ENCODE data around the gene ZFAND3.

The ZFAND3 gene

DNA sequence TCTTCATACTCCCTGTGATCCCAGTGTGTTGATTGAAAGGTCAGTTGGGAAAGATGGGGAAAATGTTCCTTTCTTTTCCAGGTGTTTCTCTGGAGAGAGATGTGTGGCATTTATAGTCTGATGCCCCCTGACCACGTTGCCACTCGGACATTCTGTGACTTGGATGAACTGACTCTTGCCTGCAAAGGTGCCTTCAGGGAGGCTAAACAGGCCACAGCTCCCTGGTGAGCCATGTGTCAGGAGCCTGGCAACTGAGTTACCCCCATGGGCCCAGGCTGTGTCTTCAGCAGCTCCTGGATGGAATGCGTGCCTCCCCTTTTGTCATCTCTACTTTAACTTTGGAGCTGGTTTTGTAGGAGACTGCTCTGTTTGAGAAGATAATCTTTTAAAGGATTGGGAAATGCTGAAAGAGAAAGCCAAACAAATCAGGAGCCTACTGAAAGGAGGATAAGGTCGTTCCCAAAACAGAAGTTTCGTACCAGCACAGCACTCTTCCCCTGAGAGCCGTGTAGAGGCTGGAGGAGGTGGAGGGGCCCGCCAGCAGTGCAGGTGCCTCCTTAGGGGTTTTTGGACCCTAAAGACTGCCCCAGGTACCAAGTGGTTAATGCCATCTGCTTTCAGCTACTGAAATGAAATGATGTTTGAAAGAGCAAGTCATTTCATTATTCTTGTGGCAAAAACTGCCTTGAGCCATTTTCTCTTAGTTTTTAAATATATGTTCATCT lies 322.8 kb downstream of the ZFAND3 start:
- no peak for DNase-seq

DNA sequence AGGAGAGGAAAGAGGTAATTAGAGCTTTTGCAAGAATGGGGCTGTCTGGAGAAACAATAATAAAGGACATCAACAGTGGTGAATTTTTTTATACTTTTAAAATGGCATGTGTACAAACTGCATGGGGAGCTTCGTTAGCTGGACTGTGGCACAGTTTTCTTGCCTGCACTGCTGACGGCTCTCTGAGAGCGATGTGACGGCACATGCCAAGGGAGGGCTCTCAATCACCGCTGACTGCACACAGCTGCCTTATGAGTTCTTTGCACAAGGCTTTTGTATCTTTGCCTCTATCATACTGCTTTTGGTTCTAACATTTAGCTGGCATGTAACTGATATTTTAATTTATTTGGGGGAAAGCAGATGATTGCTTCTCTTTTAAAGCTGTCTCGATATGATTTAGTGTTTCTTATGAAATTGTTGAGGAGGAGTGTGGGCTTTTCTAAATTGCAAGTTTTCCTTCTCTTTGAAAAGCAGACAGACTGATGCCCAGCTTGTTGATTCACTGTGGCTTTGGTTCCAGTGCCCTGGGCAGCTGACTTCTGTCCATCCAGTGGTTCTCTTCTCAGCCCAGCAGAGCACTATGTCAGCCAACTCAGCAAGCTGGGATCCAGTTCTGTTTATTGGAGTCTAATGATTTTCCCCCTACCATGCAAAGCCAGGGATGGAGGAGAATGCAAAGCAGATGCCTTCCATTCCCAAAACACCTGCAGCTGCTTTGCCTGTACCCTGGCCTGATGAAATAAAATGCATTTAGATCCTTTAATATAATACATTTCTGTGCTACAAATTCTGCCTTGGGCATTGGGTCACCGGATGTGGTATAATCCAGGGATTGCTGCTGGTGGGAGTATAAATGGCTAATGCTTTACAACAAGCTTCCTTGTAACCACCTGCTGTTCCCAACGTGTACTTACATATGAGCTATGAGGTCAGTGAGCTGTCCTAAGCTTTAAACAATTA lies 323.9 kb downstream of the ZFAND3 start:
- DNase-seq = no peak

DNA sequence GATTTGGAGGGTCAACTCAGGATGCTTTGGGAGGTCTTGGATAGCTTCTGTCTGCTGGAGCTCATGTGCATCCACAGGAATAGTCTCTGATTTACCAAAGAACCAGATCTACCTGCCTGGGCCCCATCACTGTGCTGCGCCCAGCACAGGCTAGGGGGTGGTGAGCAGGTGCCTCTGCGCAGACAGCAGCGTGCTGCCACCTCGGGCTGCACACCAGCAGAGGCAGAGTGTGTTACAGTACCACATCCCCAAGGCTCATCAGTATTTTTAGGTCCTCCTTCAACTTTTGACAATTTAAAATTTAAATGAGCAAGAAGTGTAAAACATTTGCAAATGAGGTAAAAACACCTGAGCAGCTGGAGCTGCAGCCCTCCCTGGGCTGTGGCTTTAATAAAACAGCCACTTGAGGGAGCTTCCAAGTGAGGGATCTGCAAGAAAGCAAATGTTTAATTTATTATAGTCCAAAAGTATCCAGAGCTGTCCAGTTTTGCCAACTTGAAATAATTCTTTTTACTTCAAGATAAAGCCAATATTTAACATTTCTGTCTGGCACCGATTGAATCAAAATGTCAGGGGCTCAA lies 324.9 kb downstream of the ZFAND3 start:
- no peak for DNase-seq

GRCh38 chr6:38146021-38146733 lies 326.6 kb downstream of the ZFAND3 start:
- DNase-seq = no peak

GRCh38 chr6:38146734-38147027 lies 327.2 kb downstream of the ZFAND3 start:
- no peak for DNase-seq

- no peak for DNase-seq
Measured at GRCh38 chr6:38148606-38149005, 329.1 kb downstream of the ZFAND3 start.

GRCh38 chr6:38149531-38149930 lies 330.0 kb downstream of the ZFAND3 start:
- DNase-seq = no peak

GRCh38 chr6:38150021-38150420 lies 330.5 kb downstream of the ZFAND3 start:
- no peak for DNase-seq

DNA sequence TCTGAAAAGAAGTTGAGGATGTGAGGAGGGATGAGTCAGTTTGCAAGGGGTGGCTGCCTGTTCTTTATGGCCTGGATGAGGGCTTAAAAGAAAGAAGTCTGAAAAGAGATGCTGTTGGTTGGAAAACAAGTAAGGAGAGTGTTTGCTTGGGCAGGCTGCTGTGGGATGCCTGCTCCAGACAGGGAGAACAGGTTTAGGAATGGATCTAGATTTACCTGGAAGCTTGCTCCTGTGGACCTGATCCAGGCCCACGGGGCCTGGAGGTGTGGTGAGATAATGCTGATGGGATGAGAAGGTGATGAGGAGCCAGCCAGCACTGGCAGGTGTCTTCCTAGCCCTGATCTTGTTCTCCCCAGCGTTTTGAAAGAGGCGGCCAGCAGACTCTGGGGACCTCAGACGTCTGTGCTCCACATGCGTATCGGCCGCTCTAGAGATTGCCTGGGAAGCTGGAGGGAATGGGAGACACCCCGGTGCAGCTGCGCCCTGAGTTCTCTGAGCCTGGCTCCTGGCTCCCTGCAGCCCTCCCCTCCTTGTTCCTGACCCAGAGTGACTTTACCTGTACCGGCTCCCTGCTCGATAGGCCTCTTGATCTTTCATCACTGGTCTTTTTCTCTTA lies 331.3 kb downstream of the ZFAND3 start:
- DNase-seq = no peak

GRCh38 chr6:38151580-38152500 lies 332.3 kb downstream of the ZFAND3 start:
- no peak for DNase-seq

GRCh38 chr6:38152620-38153019 lies 333.1 kb downstream of the ZFAND3 start:
- no peak for DNase-seq

GRCh38 chr6:38153076-38153797 lies 333.7 kb downstream of the ZFAND3 start:
- DNase-seq = no peak

DNA sequence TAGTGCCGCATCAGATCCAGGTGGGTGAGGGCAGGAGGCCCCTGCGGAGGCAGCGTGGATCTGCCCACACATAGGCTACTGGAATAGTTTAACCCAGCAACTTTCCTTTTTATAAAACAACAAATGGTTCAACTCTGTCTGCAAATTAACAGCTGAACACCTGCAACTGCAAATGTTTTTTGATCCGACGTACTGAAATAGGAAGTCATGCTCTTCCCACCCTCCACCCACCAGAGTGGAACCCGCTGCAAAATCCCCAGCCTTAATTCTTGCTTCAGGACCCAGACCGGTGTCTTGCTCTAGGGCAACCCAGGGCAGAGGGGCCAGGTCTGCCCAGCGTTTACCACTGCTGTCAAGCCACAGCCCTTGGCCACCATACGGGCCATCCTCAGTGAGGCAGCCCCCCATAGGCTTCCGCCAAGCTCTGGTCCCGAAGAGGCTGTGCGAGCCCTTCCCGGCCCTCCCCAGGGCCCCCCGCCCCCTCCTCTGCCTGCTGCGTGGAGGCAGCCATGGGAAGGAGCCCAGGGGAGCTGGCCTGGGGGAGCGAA lies 334.3 kb downstream of the ZFAND3 start:
- no peak for DNase-seq

DNA sequence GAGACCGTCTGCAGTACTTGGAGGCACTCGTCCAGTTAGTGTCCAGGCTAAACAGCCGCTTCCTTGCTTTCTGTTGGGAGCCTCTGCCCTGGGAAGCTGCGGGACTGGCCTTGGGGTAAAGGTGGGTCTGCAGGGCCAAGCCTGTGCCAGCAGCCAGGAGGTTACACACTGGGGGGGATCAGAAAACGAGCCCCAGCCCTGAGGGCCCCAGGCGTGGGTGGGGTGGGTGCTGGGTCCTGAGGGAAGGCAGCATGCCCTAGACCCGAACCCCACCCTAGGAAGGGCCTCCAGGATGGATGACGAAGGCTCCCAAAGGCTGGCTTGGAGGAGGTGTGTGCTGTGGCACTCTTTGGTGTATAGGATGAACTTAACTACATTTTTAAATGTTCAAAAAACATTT lies 335.2 kb downstream of the ZFAND3 start:
- no peak for DNase-seq

DNA sequence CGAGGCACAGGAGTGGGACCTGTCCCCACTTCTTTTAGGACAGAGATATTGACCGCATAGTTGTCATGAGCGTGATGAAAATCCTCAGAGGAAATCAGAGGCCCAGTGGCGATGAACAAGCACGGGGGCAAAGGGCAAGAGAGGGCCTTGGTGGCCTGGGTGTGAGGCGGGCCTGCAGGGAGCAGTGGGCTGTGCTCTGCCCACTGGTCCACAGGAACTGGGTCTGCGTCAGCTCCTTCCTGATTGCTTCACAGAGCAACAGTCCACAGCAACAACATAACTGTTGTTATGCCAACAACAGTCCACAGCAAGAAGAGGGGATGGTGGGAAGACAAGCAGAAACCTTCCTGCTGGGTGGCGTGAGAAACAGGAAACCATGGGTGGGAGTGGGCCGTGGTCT lies 335.6 kb downstream of the ZFAND3 start:
- DNase-seq = no peak

GRCh38 chr6:38155621-38156204 lies 336.2 kb downstream of the ZFAND3 start:
- no peak for DNase-seq

GRCh38 chr6:38156818-38157565 lies 337.5 kb downstream of the ZFAND3 start:
- DNase-seq = no peak

- no peak for DNase-seq
Measured at GRCh38 chr6:38157905-38158304, 338.4 kb downstream of the ZFAND3 start.

DNA sequence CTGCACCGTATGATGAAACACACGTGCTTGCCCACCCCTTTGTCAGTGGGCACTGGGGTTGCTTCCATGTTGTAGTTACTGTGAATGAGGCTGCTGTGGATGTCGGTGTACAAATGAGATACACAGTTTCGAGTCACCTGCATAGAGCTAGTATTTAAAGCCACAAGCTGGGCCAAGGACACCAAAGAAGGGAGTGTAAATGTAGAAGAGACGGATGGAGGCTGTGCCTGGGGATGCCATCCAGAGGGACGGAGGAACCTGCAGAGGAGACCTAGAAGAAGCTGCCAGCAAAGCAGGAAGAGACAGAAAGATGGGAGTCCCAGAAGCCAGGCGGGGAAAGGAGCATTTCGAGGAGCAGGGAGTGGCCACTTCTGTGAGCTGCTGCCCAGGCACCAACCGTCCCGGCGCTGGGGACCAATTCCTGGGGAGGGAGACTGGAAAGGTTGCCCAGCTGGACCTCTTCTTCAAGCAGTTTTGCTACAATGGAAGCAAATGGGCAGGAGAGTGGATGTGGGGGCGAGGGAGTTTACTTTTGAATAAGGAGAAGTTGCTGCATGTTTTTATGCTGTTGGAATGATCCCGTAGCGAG lies 339.3 kb downstream of the ZFAND3 start:
- no peak for DNase-seq
